ENCODE data around the gene PRKCQ. TPM values are rescaled to one million over a fixed set of nuclear protein-coding genes. Genes with fewer than 3 reads are reported as not detected.

PRKCQ gene
- total RNA-seq, 2 experiments from 2014 or later = 60.1 to 60.9 TPM

GRCh38 chr10:6511347-6511746, 68.7 kb downstream of the PRKCQ start:
- ATAC-seq (no peak), DNase-seq (peak; percentile 11)
- H3K9me3 Mint-ChIP-seq (ENCODE audit: insufficient read depth) = peaks cover 22% of the 10 kb centered on the region
- peaks cover 71% of the 10 kb centered on the region for H3K4me1 Mint-ChIP-seq (ENCODE audit: low read depth)
- H3K36me3 Mint-ChIP-seq (ENCODE audit: low read depth) = peaks cover 92% of the 10 kb centered on the region
- POLR2A ChIA-PET = interaction anchor here (0.9 kb wide), 1 partner anchor 16 kb away, joined by 3 read pairs; no protein-coding TSS in a partner anchor
- no peaks in the 10 kb centered on the region for H3K27me3 Mint-ChIP-seq (ENCODE audit: low read depth)
- H3K4me3 Mint-ChIP-seq = no peak overlapping the region
- no peak overlapping the region for H3K27ac Mint-ChIP-seq
- CTCF ChIA-PET = no interaction called here

GRCh38 chr10:6507311-6507710, 72.8 kb downstream of the PRKCQ start:
- POLR2A ChIA-PET = interaction anchor here (0.6 to 2.7 kb wide), 7 partner anchors 16 to 77 kb away, joined by 3 to 12 read pairs (median 4); no protein-coding TSS in a partner anchor
- H3K4me1 Mint-ChIP-seq (ENCODE audit: low read depth) = peaks cover 61% of the 10 kb centered on the region

DNA sequence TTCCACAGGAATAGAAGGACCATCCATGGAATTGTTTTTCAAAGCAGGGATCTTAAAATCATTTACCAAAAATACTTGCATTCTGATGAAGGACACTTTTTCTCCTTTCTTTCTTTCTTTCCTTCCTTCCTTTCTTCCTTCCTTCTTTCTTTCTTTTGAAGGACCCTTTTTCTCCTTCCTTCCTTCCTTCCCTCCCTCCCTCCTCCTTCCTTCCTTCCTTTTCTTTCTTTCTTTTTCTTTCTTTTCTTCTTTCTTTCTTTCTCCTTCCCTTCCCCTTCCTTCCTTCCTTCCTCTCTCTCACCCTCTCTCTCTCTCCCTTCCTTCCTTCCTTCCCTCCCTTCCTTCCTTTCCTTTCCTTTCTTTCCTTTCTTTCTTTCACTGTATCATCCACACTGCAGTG, 74.8 kb downstream of the PRKCQ start:
- no peak overlapping the region for H3K4me3 Mint-ChIP-seq
- no peaks in the 10 kb centered on the region for H3K27me3 Mint-ChIP-seq (ENCODE audit: low read depth)
- H3K9me3 Mint-ChIP-seq (ENCODE audit: insufficient read depth) = no peaks in the 10 kb centered on the region
- ChIA-PET POLR2A (no interaction called here), CTCF (no interaction called here)
- H3K27ac Mint-ChIP-seq = peak overlapping the region; percentile 49
- H3K4me1 Mint-ChIP-seq (ENCODE audit: low read depth) = peaks cover 66% of the 10 kb centered on the region
- peaks cover 85% of the 10 kb centered on the region for H3K36me3 Mint-ChIP-seq (ENCODE audit: low read depth)
- no peak for ATAC-seq
- no peak for DNase-seq

More at GRCh38 chr10:6507311-6507710, 72.8 kb downstream of the PRKCQ start:
- no peak overlapping the region for H3K4me3 Mint-ChIP-seq
- peaks cover 19% of the 10 kb centered on the region for H3K9me3 Mint-ChIP-seq (ENCODE audit: insufficient read depth)
- H3K36me3 Mint-ChIP-seq (ENCODE audit: low read depth) = peaks cover 88% of the 10 kb centered on the region
- CTCF ChIA-PET = interaction anchor here (0.9 to 2.2 kb wide), 7 partner anchors 9 to 35 kb away, joined by 3 to 8 read pairs (median 4); no protein-coding TSS in a partner anchor
- H3K27me3 Mint-ChIP-seq (ENCODE audit: low read depth) = no peaks in the 10 kb centered on the region
- ATAC-seq (peak; percentile 82), DNase-seq (peak; percentile 67)
- peak overlapping the region; percentile 87 for H3K27ac Mint-ChIP-seq

- peak; percentile 21 for DNase-seq
- POLR2A ChIA-PET = interaction anchor here (1.7 kb wide), 1 partner anchor 39 kb away, joined by 4 read pairs; no protein-coding TSS in a partner anchor
- H3K4me3 Mint-ChIP-seq = no peak overlapping the region
These were observed 75.8 kb downstream of the PRKCQ start for GRCh38 chr10:6504296-6504695.

DNA sequence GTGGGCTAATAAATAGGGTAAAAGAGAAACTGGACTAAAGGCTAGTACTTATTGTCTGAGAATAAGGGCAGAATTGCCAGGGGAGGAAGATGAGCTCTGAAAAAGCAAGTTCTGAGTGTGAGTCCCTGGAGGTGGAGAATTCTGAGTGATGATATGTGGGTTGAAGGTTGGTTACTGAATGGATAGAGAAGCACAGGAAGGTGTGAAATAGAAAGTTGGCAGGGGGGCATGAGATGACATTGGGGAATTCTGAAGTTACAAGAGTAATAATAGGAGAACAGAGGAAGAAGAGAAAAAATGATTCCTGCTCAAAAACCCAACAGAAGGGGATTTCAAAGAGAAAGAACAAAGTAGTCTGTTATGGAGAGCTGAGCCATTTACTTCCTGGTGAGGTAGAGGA, 76.9 kb downstream of the PRKCQ start:
- Mint-ChIP-seq H3K9me3 (ENCODE audit: insufficient read depth) (no peaks in the 10 kb centered on the region), H3K36me3 (ENCODE audit: low read depth) (peaks cover 68% of the 10 kb centered on the region), H3K27ac (peak overlapping the region; percentile 14), H3K27me3 (ENCODE audit: low read depth) (no peaks in the 10 kb centered on the region), H3K4me1 (ENCODE audit: low read depth) (peaks cover 59% of the 10 kb centered on the region), H3K4me3 (no peak overlapping the region)
- peak; percentile 17 for DNase-seq
- CTCF ChIA-PET = interaction anchor here (0.8 to 1.5 kb wide), 4 partner anchors 16 to 94 kb away, joined by 3 to 5 read pairs (median 3); no protein-coding TSS in a partner anchor
- ATAC-seq = no peak
- POLR2A ChIA-PET = interaction anchor here (0.8 to 1.7 kb wide), 3 partner anchors 9 to 40 kb away, joined by 3 to 5 read pairs (median 4); no protein-coding TSS in a partner anchor

More at GRCh38 chr10:6504296-6504695, 75.8 kb downstream of the PRKCQ start:
- no peaks in the 10 kb centered on the region for H3K27me3 Mint-ChIP-seq (ENCODE audit: low read depth)
- peak overlapping the region; percentile 64 for H3K27ac Mint-ChIP-seq
- H3K36me3 Mint-ChIP-seq (ENCODE audit: low read depth) = peaks cover 79% of the 10 kb centered on the region
- H3K4me1 Mint-ChIP-seq (ENCODE audit: low read depth) = peaks cover 67% of the 10 kb centered on the region
- ATAC-seq = peak; percentile 54
- CTCF ChIA-PET = no interaction called here
- no peaks in the 10 kb centered on the region for H3K9me3 Mint-ChIP-seq (ENCODE audit: insufficient read depth)

GRCh38 chr10:6501931-6502330, 78.1 kb downstream of the PRKCQ start:
- DNase-seq = peak; percentile 17
- POLR2A ChIA-PET = interaction anchor here (0.8 to 1.4 kb wide), 3 partner anchors 29 to 86 kb away, joined by 3 to 5 read pairs (median 3); no protein-coding TSS in a partner anchor

GRCh38 chr10:6499974-6500373, 80.1 kb downstream of the PRKCQ start:
- peaks cover 38% of the 10 kb centered on the region for H3K4me1 Mint-ChIP-seq (ENCODE audit: low read depth)
- no peak overlapping the region for H3K27ac Mint-ChIP-seq
- no peak overlapping the region for H3K4me3 Mint-ChIP-seq
- DNase-seq (no peak), ATAC-seq (no peak)
- H3K27me3 Mint-ChIP-seq (ENCODE audit: low read depth) = no peaks in the 10 kb centered on the region
- ChIA-PET POLR2A (interaction anchor here (1.5 kb wide), 1 partner anchor 42 kb away, joined by 9 read pairs; no protein-coding TSS in a partner anchor), CTCF (interaction anchor here (1.1 to 1.6 kb wide), 2 partner anchors 29 to 58 kb away, joined by 3 to 4 read pairs; no protein-coding TSS in a partner anchor)
- H3K36me3 Mint-ChIP-seq (ENCODE audit: low read depth) = peaks cover 38% of the 10 kb centered on the region
- no peaks in the 10 kb centered on the region for H3K9me3 Mint-ChIP-seq (ENCODE audit: insufficient read depth)

More at GRCh38 chr10:6501931-6502330, 78.1 kb downstream of the PRKCQ start:
- no peak for ATAC-seq
- peaks cover 56% of the 10 kb centered on the region for H3K36me3 Mint-ChIP-seq (ENCODE audit: low read depth)
- CTCF ChIA-PET = interaction anchor here (1.5 kb wide), 1 partner anchor 15 kb away, joined by 3 read pairs; no protein-coding TSS in a partner anchor
- peak overlapping the region; percentile 50 for H3K27ac Mint-ChIP-seq
- peaks cover 47% of the 10 kb centered on the region for H3K4me1 Mint-ChIP-seq (ENCODE audit: low read depth)
- H3K4me3 Mint-ChIP-seq = no peak overlapping the region
- no peaks in the 10 kb centered on the region for H3K27me3 Mint-ChIP-seq (ENCODE audit: low read depth)
- no peaks in the 10 kb centered on the region for H3K9me3 Mint-ChIP-seq (ENCODE audit: insufficient read depth)

DNA sequence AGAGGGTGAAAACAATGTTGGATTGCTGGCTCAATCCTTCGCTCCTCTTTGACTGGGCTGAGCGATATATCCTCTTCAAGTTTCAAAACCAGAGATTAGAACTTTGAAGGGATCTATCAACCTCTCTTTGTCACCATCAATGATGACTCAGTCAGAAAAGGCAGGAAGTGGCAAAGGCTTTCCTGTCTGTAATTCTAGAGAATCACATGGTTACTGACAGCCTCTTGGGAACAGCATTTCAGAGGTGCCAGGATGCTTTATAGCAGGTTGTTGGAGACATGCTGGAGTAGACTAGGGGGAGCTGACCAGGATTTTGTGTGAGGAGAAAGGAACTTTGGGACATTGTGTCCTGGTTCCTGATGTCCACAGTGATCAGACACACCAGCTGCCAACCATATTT, 81.3 kb downstream of the PRKCQ start:
- ChIA-PET CTCF (interaction anchor here (1.0 to 1.9 kb wide), 5 partner anchors 9 to 149 kb away, joined by 3 to 5 read pairs (median 4); no protein-coding TSS in a partner anchor), POLR2A (interaction anchor here (0.8 to 2.2 kb wide), 5 partner anchors 24 to 44 kb away, joined by 3 to 9 read pairs (median 7); no protein-coding TSS in a partner anchor)
- Mint-ChIP-seq H3K9me3 (ENCODE audit: insufficient read depth) (no peaks in the 10 kb centered on the region), H3K27ac (peak overlapping the region; percentile 92), H3K27me3 (ENCODE audit: low read depth) (no peaks in the 10 kb centered on the region), H3K4me1 (ENCODE audit: low read depth) (peaks cover 30% of the 10 kb centered on the region), H3K4me3 (peak overlapping the region; percentile 53), H3K36me3 (ENCODE audit: low read depth) (peaks cover 32% of the 10 kb centered on the region)
- ATAC-seq = peak; percentile 74
- DNase-seq = peak; percentile 74

DNA sequence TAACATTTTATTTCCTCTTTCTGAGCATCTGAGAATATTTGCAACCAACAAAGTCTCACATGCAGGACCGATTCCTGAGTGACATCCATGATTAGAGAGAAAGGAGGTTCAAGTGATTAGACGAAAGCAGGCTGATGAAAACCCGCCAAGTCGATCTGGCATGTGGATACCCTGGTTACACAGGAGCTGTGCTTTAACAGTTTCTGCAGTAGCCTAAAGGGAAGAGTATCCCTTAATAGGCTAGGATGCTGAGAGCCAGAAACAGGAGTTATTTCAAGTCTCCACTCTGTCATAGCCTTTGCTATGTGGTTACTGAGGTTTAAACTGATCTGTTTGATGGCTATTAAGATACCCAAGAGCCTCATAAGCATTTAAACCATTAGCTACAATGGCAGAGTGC, 82.5 kb downstream of the PRKCQ start:
- POLR2A ChIA-PET = interaction anchor here (1.9 to 2.2 kb wide), 2 partner anchors 24 to 33 kb away, joined by 7 read pairs; no protein-coding TSS in a partner anchor
- ATAC-seq = no peak
- Mint-ChIP-seq H3K4me3 (no peak overlapping the region), H3K36me3 (ENCODE audit: low read depth) (peaks cover 28% of the 10 kb centered on the region), H3K27me3 (ENCODE audit: low read depth) (no peaks in the 10 kb centered on the region), H3K9me3 (ENCODE audit: insufficient read depth) (no peaks in the 10 kb centered on the region), H3K27ac (peak overlapping the region; percentile 92), H3K4me1 (ENCODE audit: low read depth) (peaks cover 25% of the 10 kb centered on the region)
- DNase-seq = peak; percentile 12
- CTCF ChIA-PET = interaction anchor here (1.1 to 1.9 kb wide), 6 partner anchors 10 to 182 kb away, joined by 3 to 5 read pairs (median 4); no protein-coding TSS in a partner anchor

GRCh38 chr10:6494936-6495592, 85.0 kb downstream of the PRKCQ start:
- CTCF ChIA-PET = interaction anchor here (0.8 to 2.7 kb wide), 6 partner anchors 12 to 86 kb away, joined by 3 to 15 read pairs (median 4); partner anchors contain the start of gene PRKCQ
- POLR2A ChIA-PET = interaction anchor here (0.7 to 3.0 kb wide), 3 partner anchors 17 to 48 kb away, joined by 3 to 17 read pairs (median 3); no protein-coding TSS in a partner anchor
- Mint-ChIP-seq H3K27me3 (ENCODE audit: low read depth) (no peaks in the 10 kb centered on the region), H3K27ac (no peak overlapping the region), H3K4me1 (ENCODE audit: low read depth) (peaks cover 29% of the 10 kb centered on the region), H3K4me3 (no peak overlapping the region), H3K36me3 (ENCODE audit: low read depth) (peaks cover 30% of the 10 kb centered on the region), H3K9me3 (ENCODE audit: insufficient read depth) (no peaks in the 10 kb centered on the region)
- peak; percentile 84 for DNase-seq
- ATAC-seq = peak; percentile 73

DNA sequence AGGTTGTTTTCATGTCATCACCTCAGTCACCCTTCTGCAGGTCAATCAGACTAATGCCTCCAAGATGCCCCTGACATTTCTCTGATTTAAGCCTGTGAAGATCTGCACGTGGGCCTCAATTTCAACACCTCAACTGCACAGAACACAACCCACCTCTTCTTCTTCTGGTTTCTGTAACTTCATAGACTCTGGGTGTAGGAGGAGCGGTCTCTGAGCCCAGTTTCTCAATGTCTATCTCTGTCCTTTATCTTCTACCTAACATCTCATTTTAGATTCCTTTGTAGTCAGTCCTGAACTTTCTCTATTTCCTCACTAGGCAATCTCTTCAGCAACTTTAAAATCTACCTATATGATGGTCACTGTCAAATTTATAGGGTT, 85.6 kb downstream of the PRKCQ start:
- Mint-ChIP-seq H3K36me3 (ENCODE audit: low read depth) (peaks cover 32% of the 10 kb centered on the region), H3K4me1 (ENCODE audit: low read depth) (peaks cover 30% of the 10 kb centered on the region), H3K27ac (no peak overlapping the region), H3K9me3 (ENCODE audit: insufficient read depth) (no peaks in the 10 kb centered on the region), H3K27me3 (ENCODE audit: low read depth) (no peaks in the 10 kb centered on the region), H3K4me3 (no peak overlapping the region)
- CTCF ChIA-PET = interaction anchor here (1.0 to 2.7 kb wide), 10 partner anchors 9 to 173 kb away, joined by 3 to 15 read pairs (median 4); partner anchors contain the start of gene PRKCQ
- POLR2A ChIA-PET = interaction anchor here (0.8 to 3.0 kb wide), 9 partner anchors 8 to 88 kb away, joined by 3 to 17 read pairs (median 3); no protein-coding TSS in a partner anchor
- ATAC-seq (no peak), DNase-seq (peak; percentile 20)

Measured in activated CD8-positive, alpha-beta T cell treated with anti-CD3 and anti-CD28 coated beads, Interleukin-2, amount 10 ng/mL, durations not matched to agents 7 days and 5 days (primary cell).